ENCODE data around the gene SUSD4. TPM values are rescaled to one million over a fixed set of nuclear protein-coding genes. Genes with fewer than 3 reads are reported as not detected.

Gene SUSD4
- total and polyA plus RNA-seq, 10 of the 15 experiments (the other 5 are each of a cell fraction or from before 2014, with no cell fraction given): 0.13 to 1.1 (median 0.26) TPM; not detected in 3

GRCh38 chr1:223405507-223405906, 41.5 kb upstream of the SUSD4 start (continued):
- TF ChIP-seq E2F4 (IDR thresholded peaks at IDR 0.05; ENCODE audit: low read depth, low read length) (no peak), NFIC (IDR thresholded peaks at IDR 0.05; ENCODE audit: low read depth, low read length) (no peak), MXI1 (IDR thresholded peaks at IDR 0.05; ENCODE audit: low read depth, low read length) (no peak), TBL1XR1 (IDR thresholded peaks at IDR 0.05; ENCODE audit: low read depth, low read length) (no peak), SUZ12 (IDR thresholded peaks at IDR 0.05; ENCODE audit: unreplicated experiment) (no peak), SP1 (IDR thresholded peaks at IDR 0.05; ENCODE audit: low read depth, low read length) (no peak)

GRCh38 chr1:223403184-223403815, 39.3 kb upstream of the SUSD4 start:
- H3K27me3 ChIP-seq (replicated peaks in 1 of 2; ENCODE audit: control insufficient read depth in 2 of 2, insufficient read depth in 2 of 2, low read length in 1 of 2): no peaks in the 10 kb centered on the region
- in situ Hi-C loops (cut with MboI): no loop called here
- no peak overlapping the region for H2AFZ ChIP-seq (ENCODE audit: control insufficient read depth, low read depth, low read length)
- no TSS peak for BruUV-seq (replicated peaks)
- no peaks in the 10 kb centered on the region for H3K79me2 ChIP-seq (ENCODE audit: control insufficient read depth, insufficient read depth, low read length)
- H3K9me3 ChIP-seq (replicated peaks; ENCODE audit: control insufficient read depth, insufficient read depth, low read length): no peaks in the 10 kb centered on the region
- no peak for FAIRE-seq
- ChIA-PET CTCF (no interaction called here), RAD21 (ENCODE audit: unreplicated experiment) (no interaction called here), SMC1A (ENCODE audit: uncharacterized antibody, unreplicated experiment) (no interaction called here), POLR2A (no interaction called here)
- H3K4me1 ChIP-seq (ENCODE audit: control insufficient read depth, insufficient read depth, low read length): no peaks in the 10 kb centered on the region
- no peak for ATAC-seq
- no peak for DNase-seq (ENCODE audit: low read depth, low spot score)
- intact Hi-C loops (cut with micrococcal nuclease; ENCODE audit: unreplicated experiment): no loop called here
- no peak overlapping the region for H3K9ac ChIP-seq (ENCODE audit: control insufficient read depth, insufficient read depth, low read length)
- 0% methylated on average over 3 of the region's 3 CpGs for WGBS (ENCODE audit: insufficient coverage, insufficient replicate concordance, low lambda C conversion rate, missing lambda C conversion rate)
- no peak overlapping the region for H3K4me3 ChIP-seq
- H3K36me3 ChIP-seq (ENCODE audit: control insufficient read depth in 2 of 2, insufficient read depth in 2 of 2, low read length in 1 of 2): no peaks in the 10 kb centered on the region
- H3K4me2 ChIP-seq (ENCODE audit: control insufficient read depth, insufficient read depth): no peak overlapping the region
- H4K20me1 ChIP-seq (ENCODE audit: control insufficient read depth, insufficient read depth): no peaks in the 10 kb centered on the region
- no peak overlapping the region for H3K27ac ChIP-seq (ENCODE audit: control insufficient read depth, insufficient read depth)
- no peak for TF ChIP-seq POLR2AphosphoS2 (IDR thresholded peaks at IDR 0.05; ENCODE audit: low read depth, low read length)
- no peak for TF ChIP-seq BCLAF1 (IDR thresholded peaks at IDR 0.05)
- no peak for TF ChIP-seq CEBPZ (IDR thresholded peaks at IDR 0.05; ENCODE audit: low read depth, low read length)
- TF ChIP-seq ZNF274 (IDR thresholded peaks at IDR 0.05; ENCODE audit: insufficient read depth, insufficient read length): no peak
- TF ChIP-seq, protein P1, sequence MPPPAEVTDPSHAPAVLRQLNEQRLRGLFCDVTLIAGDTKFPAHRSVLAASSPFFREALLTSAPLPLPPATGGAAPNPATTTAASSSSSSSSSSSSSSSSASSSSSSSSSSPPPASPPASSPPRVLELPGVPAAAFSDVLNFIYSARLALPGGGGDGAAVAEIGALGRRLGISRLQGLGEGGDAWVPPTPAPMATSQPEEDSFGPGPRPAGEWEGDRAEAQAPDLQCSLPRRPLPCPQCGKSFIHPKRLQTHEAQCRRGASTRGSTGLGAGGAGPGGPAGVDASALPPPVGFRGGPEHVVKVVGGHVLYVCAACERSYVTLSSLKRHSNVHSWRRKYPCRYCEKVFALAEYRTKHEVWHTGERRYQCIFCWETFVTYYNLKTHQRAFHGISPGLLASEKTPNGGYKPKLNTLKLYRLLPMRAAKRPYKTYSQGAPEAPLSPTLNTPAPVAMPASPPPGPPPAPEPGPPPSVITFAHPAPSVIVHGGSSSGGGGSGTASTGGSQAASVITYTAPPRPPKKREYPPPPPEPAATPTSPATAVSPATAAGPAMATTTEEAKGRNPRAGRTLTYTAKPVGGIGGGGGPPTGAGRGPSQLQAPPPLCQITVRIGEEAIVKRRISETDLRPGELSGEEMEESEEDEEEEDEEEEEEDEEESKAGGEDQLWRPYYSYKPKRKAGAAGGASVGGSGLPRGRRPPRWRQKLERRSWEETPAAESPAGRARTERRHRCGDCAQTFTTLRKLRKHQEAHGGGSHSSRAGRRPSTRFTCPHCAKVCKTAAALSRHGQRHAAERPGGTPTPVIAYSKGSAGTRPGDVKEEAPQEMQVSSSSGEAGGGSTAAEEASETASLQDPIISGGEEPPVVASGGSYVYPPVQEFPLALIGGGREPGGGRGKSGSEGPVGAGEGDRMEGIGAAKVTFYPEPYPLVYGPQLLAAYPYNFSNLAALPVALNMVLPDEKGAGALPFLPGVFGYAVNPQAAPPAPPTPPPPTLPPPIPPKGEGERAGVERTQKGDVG (CRISPR knock-in tag; IDR thresholded peaks at IDR 0.05): no peak

All from GM12878 (cell line).